ENCODE results near the gene ZSCAN21. TPM values are rescaled to one million over a fixed set of nuclear protein-coding genes. Genes with fewer than 3 reads are reported as not detected.

The ZSCAN21 gene
- total RNA-seq, 1 donor from 2014 or later: 11.1 TPM

- Histone ChIP-seq H3K36me3 (ENCODE audit: insufficient read depth, low read length) (peaks cover 5% of the 10 kb centered on the region), H3K79me2 (ENCODE audit: insufficient read depth, low read length) (peaks cover 70% of the 10 kb centered on the region), H3K9me3 (ENCODE audit: insufficient read depth, low read depth, low read length) (no peaks in the 10 kb centered on the region), H4K20me1 (ENCODE audit: insufficient read depth, low read length) (peaks cover 54% of the 10 kb centered on the region), H3K4me1 (ENCODE audit: insufficient read depth, low read length) (peaks cover 13% of the 10 kb centered on the region), H3K9ac (ENCODE audit: low read length) (no peak overlapping the region), H2AFZ (ENCODE audit: low read depth, low read length) (no peak overlapping the region), H3K27ac (ENCODE audit: low read depth, low read length) (no peak overlapping the region), H3K4me2 (ENCODE audit: low read length) (peak overlapping the region; percentile 90), H3K27me3 (ENCODE audit: insufficient read depth, low read length) (no peaks in the 10 kb centered on the region), H3K4me3 (ENCODE audit: insufficient read depth, low read depth, low read length) (no peak overlapping the region)
- DNase-seq (ENCODE audit: low read depth): no peak
- H3K27ac Mint-ChIP-seq (ENCODE audit: unreplicated experiment): peak overlapping the region; percentile 77
- TF ChIP-seq CTCF (IDR thresholded peaks at IDR 0.05; ENCODE audit: insufficient read depth, low read depth, low read length) (no peak), EZH2 (IDR thresholded peaks at IDR 0.05; ENCODE audit: insufficient read depth, low read length) (no peak)
- no peak for FAIRE-seq
- no peaks in the 10 kb centered on the region for H3K9me3 Mint-ChIP-seq (ENCODE audit: unreplicated experiment)
- H3K36me3 Mint-ChIP-seq (ENCODE audit: low read depth, unreplicated experiment): peaks cover 3% of the 10 kb centered on the region
- H3K4me1 Mint-ChIP-seq (ENCODE audit: low read depth, unreplicated experiment): peaks cover 12% of the 10 kb centered on the region
- no peaks in the 10 kb centered on the region for H3K27me3 Mint-ChIP-seq (ENCODE audit: low read depth, unreplicated experiment)
- peak overlapping the region; percentile 94 for H3K4me3 Mint-ChIP-seq (ENCODE audit: unreplicated experiment)
Observed at GRCh38 chr7:100017300-100017699, 32.3 kb upstream of the ZSCAN21 start.

- Histone ChIP-seq H3K27me3 (ENCODE audit: insufficient read depth, low read length) (no peaks in the 10 kb centered on the region), H3K9ac (ENCODE audit: low read length) (no peak overlapping the region), H3K79me2 (ENCODE audit: insufficient read depth, low read length) (peaks cover 76% of the 10 kb centered on the region), H2AFZ (ENCODE audit: low read depth, low read length) (no peak overlapping the region), H3K4me1 (ENCODE audit: insufficient read depth, low read length) (peaks cover 13% of the 10 kb centered on the region), H3K36me3 (ENCODE audit: insufficient read depth, low read length) (peaks cover 5% of the 10 kb centered on the region), H4K20me1 (ENCODE audit: insufficient read depth, low read length) (peaks cover 60% of the 10 kb centered on the region), H3K4me2 (ENCODE audit: low read length) (peak overlapping the region; percentile 90), H3K27ac (ENCODE audit: low read depth, low read length) (no peak overlapping the region), H3K9me3 (ENCODE audit: insufficient read depth, low read depth, low read length) (no peaks in the 10 kb centered on the region), H3K4me3 (ENCODE audit: insufficient read depth, low read depth, low read length) (no peak overlapping the region)
- TF ChIP-seq EZH2 (IDR thresholded peaks at IDR 0.05; ENCODE audit: insufficient read depth, low read length) (no peak), CTCF (IDR thresholded peaks at IDR 0.05; ENCODE audit: insufficient read depth, low read depth, low read length) (no peak)
- Mint-ChIP-seq H3K9me3 (ENCODE audit: unreplicated experiment) (no peaks in the 10 kb centered on the region), H3K27ac (ENCODE audit: unreplicated experiment) (no peak overlapping the region), H3K36me3 (ENCODE audit: low read depth, unreplicated experiment) (peaks cover 4% of the 10 kb centered on the region), H3K27me3 (ENCODE audit: low read depth, unreplicated experiment) (no peaks in the 10 kb centered on the region), H3K4me3 (ENCODE audit: unreplicated experiment) (peak overlapping the region; percentile 45), H3K4me1 (ENCODE audit: low read depth, unreplicated experiment) (peaks cover 12% of the 10 kb centered on the region)
- FAIRE-seq: no peak
- DNase-seq (ENCODE audit: low read depth): no peak
Observed at GRCh38 chr7:100017875-100018274, 31.7 kb upstream of the ZSCAN21 start.

GRCh38 chr7:100019908-100020307, 29.7 kb upstream of the ZSCAN21 start:
- Histone ChIP-seq H3K4me3 (ENCODE audit: insufficient read depth, low read depth, low read length) (no peak overlapping the region), H3K4me2 (ENCODE audit: low read length) (no peak overlapping the region), H3K9ac (ENCODE audit: low read length) (no peak overlapping the region), H3K9me3 (ENCODE audit: insufficient read depth, low read depth, low read length) (no peaks in the 10 kb centered on the region), H3K4me1 (ENCODE audit: insufficient read depth, low read length) (peaks cover 13% of the 10 kb centered on the region), H3K27me3 (ENCODE audit: insufficient read depth, low read length) (no peaks in the 10 kb centered on the region), H3K79me2 (ENCODE audit: insufficient read depth, low read length) (peaks cover 88% of the 10 kb centered on the region), H3K27ac (ENCODE audit: low read depth, low read length) (no peak overlapping the region), H4K20me1 (ENCODE audit: insufficient read depth, low read length) (peaks cover 69% of the 10 kb centered on the region), H2AFZ (ENCODE audit: low read depth, low read length) (no peak overlapping the region), H3K36me3 (ENCODE audit: insufficient read depth, low read length) (peaks cover 17% of the 10 kb centered on the region)
- H3K27ac Mint-ChIP-seq (ENCODE audit: unreplicated experiment): no peak overlapping the region
- DNase-seq (ENCODE audit: low read depth) (no peak), FAIRE-seq (no peak)
- peaks cover 4% of the 10 kb centered on the region for H3K36me3 Mint-ChIP-seq (ENCODE audit: low read depth, unreplicated experiment)
- H3K4me3 Mint-ChIP-seq (ENCODE audit: unreplicated experiment): no peak overlapping the region
- TF ChIP-seq EZH2 (IDR thresholded peaks at IDR 0.05; ENCODE audit: insufficient read depth, low read length) (no peak), CTCF (IDR thresholded peaks at IDR 0.05; ENCODE audit: insufficient read depth, low read depth, low read length) (no peak)
- no peaks in the 10 kb centered on the region for H3K27me3 Mint-ChIP-seq (ENCODE audit: low read depth, unreplicated experiment)
- no peaks in the 10 kb centered on the region for H3K9me3 Mint-ChIP-seq (ENCODE audit: unreplicated experiment)
- H3K4me1 Mint-ChIP-seq (ENCODE audit: low read depth, unreplicated experiment): peaks cover 12% of the 10 kb centered on the region
